Tongue (tissue), 1 donor: Measurements from ENCODE around the gene RBM33. TPM values are rescaled to one million over a fixed set of nuclear protein-coding genes. Genes with fewer than 3 reads are reported as not detected.

ENCODE experiments used
- total RNA-seq: library from RNA; depleted of rRNA; stranded (reverse); fragments of >200 nt; gene quantifications from one replicate; pipeline ENCODE4 v1.2.3, GENCODE V29; 2014

The RBM33 gene
- total RNA-seq, 1 donor from 2014 or later, result 50.0 TPM

Other genes starting within 250 kb of the RBM33 start
- gene EN2, start 186.5 kb upstream of the RBM33 start, total RNA-seq, result not detected
- gene CNPY1, start 98.1 kb upstream of the RBM33 start, total RNA-seq, result not detected
- gene SHH, start 167.8 kb downstream of the RBM33 start, total RNA-seq, result 1.3 TPM